GM12878 (cell line): Measurements from ENCODE around the gene NBPF3. TPM values are rescaled to one million over a fixed set of nuclear protein-coding genes. Genes with fewer than 3 reads are reported as not detected.
A peak's percentile ranks its signal among the peaks of the same experiment; 100 is the strongest.

ENCODE experiments used
- CEBPB ChIP-seq, 2 experiments: fragments of 150-350 bp in 1 of 2; IDR thresholded peaks; 2 replicates each; pipeline ENCODE4 v1.6.1; 2012 to 2014; ENCODE audit warnings: low read depth in 2 of 2, low read length in 2 of 2, borderline replicate concordance in 1 of 2, inconsistent platforms in 1 of 2
- JUNB ChIP-seq: IDR thresholded peaks from 2 replicates; pipeline ENCODE4 v1.6.1; 2016; ENCODE audit warnings: antibody characterized with exemption, mild to moderate bottlenecking
- MTA3 ChIP-seq: IDR thresholded peaks from 2 replicates; pipeline ENCODE4 v1.6.1; 2012; ENCODE audit warnings: low read length, inconsistent platforms, borderline replicate concordance
- MXI1 ChIP-seq: fragments of 150-350 bp; IDR thresholded peaks from 2 replicates; pipeline ENCODE4 v1.6.1; 2011; ENCODE audit warnings: low read depth, mild to moderate bottlenecking, inconsistent platforms, low read length, improper control_type of control experiment
- MYB ChIP-seq: fragments of 150-350 bp; IDR thresholded peaks from 2 replicates; pipeline ENCODE4 v1.6.1; 2014; ENCODE audit warnings: mild to moderate bottlenecking, low read depth, low read length, borderline replicate concordance
- PBX3 ChIP-seq: IDR thresholded peaks from 2 replicates; pipeline ENCODE4 v1.6.1; 2011; ENCODE audit warnings: mild to moderate bottlenecking, low read depth, low read length, moderate library complexity; ENCODE audit not compliant: insufficient replicate concordance
- RAD21 ChIP-seq: IDR thresholded peaks from 2 replicates; pipeline ENCODE4 v1.6.1; 2011; ENCODE audit warnings: mild to moderate bottlenecking, low read depth, low read length, moderate library complexity; ENCODE audit not compliant: insufficient read depth
- RELA ChIP-seq: fragments of 450-650 bp; IDR thresholded peaks from 2 replicates; pipeline ENCODE4 v1.8.0; 2014; ENCODE audit warnings: borderline replicate concordance; ENCODE audit not compliant: partially characterized antibody
- SMC3 ChIP-seq: IDR thresholded peaks from 2 replicates; pipeline ENCODE4 v1.6.1; 2011; ENCODE audit warnings: low read length, improper control_type of control experiment, borderline replicate concordance
- SP1 ChIP-seq: IDR thresholded peaks from one replicate; pipeline ENCODE4 v1.6.1; 2011; ENCODE audit warnings: low read depth, low read length
- polyA plus RNA-seq, 11 experiments: library from polyadenylated mRNA; depleted of rRNA in 4 of 11; unstranded in 6 of 11; stranded (reverse) in 5 of 11; fragments of >200 nt; fragmentation: Nextera tagmentation in 4 of 11; fragmentation: Illumina TruSeq in 1 of 11; extraction: Ambion mirVana in 4 of 11; extraction: Trizol in 1 of 11; gene quantifications; 1 replicate in 1 of 11; 2 replicates in 10 of 11; pipeline versions ENCODE4 v1.2.1 to v1.2.3, GENCODE V29; 2011 to 2016; ENCODE audit warnings: inconsistent platforms in 2 of 11, missing spikeins in 2 of 11, low read depth in 1 of 11
- total RNA-seq, 4 experiments: library from RNA; depleted of rRNA in 3 of 4; stranded (reverse); fragments of >200 nt in 3 of 4; fragmentation: Illumina TruSeq in 1 of 4; extraction: Trizol in 1 of 4; gene quantifications; 2 replicates each; pipeline versions ENCODE4 v1.2.1 to v1.2.3, GENCODE V29; 2013 to 2021

Gene NBPF3
- total and polyA plus RNA-seq, 10 of the 15 experiments (the other 5 are each of a cell fraction or from before 2014, with no cell fraction given), result 0.56 to 4.4 (median 2.7) TPM

GRCh38 chr1:21490774-21491487 is 51.0 kb downstream of the NBPF3 start (continued):
- TF ChIP-seq PBX3 (no peak), SMC3 (peak; percentile 30; the same call in 1 of the 2 replicates), MTA3 (no peak), CEBPB (IDR thresholded peaks at IDR 0.05; ENCODE audit: borderline replicate concordance in 1 of 2, low read depth in 2 of 2, low read length in 2 of 2) (no peak), SP1 (no peak), JUNB (no peak), MXI1 (no peak), MYB (no peak), RAD21 (peak; percentile 32; the same call in 1 of the 2 replicates), RELA (no peak)
